GM10847 (cell line): ENCODE data around the gene CYB5D1.

Source experiments
- POLR2A ChIP-seq: IDR thresholded peaks from 2 replicates; pipeline ENCODE4 v1.6.1; 2011; ENCODE audit not compliant: insufficient read length; ENCODE audit errors: extremely low read depth

Gene CYB5D1

DNA sequence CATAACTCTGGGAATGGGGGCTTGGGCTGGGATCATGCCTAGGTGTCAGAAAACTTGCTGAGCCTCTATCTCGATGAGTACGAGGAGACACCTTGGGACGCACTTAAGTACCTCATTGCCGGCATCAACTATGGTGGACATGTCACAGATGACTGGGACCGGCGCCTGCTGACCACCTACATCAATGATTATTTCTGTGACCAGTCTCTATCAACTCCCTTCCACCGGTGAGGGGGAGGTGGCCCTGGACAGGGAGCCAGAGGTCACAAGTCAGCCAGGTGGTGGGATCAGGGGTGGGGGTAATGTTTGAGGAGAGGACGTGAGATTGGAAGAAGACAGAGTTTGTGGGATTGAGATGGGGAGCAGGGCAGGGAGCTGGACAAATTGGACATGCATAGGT is 27.2 kb upstream of the CYB5D1 start:
- no peak for TF ChIP-seq POLR2A

DNA sequence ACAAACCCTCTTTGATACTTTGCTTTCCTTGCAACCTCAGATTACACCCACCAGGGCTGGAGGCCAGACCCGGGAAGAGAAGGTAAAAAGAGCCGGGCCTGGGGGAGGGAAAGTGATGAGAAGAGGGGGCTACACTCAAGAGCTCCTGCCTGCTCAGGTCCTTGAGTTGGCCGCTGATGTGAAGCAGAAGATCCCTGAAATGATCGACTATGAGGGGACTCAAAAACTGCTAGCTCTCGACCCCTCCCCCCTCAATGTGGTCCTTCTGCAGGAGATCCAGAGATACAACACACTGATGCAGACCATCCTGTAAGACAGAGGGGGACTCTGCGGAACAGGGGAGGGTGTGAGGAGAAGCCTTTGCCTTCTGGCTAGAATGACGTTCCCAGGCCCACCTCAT is 26.6 kb upstream of the CYB5D1 start:
- no peak for TF ChIP-seq POLR2A

DNA sequence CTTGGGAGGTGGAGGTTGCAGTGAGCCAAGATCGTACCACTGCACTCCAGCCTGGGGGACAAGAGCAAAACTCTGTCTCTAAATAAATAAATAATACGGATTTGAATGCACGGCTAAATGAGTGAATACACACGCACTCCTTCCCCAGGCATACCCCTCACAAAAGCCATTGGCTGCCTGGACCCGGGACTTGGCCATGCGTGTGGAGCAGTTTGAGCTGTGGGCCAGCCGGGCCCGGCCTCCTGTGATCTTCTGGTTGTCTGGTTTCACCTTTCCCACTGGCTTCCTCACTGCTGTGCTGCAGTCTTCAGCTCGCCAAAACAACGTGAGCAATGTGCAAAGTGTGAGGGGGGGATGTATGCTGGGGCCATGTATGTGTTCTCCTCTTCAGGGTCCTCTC is 25.4 kb upstream of the CYB5D1 start:
- no peak for TF ChIP-seq POLR2A

DNA sequence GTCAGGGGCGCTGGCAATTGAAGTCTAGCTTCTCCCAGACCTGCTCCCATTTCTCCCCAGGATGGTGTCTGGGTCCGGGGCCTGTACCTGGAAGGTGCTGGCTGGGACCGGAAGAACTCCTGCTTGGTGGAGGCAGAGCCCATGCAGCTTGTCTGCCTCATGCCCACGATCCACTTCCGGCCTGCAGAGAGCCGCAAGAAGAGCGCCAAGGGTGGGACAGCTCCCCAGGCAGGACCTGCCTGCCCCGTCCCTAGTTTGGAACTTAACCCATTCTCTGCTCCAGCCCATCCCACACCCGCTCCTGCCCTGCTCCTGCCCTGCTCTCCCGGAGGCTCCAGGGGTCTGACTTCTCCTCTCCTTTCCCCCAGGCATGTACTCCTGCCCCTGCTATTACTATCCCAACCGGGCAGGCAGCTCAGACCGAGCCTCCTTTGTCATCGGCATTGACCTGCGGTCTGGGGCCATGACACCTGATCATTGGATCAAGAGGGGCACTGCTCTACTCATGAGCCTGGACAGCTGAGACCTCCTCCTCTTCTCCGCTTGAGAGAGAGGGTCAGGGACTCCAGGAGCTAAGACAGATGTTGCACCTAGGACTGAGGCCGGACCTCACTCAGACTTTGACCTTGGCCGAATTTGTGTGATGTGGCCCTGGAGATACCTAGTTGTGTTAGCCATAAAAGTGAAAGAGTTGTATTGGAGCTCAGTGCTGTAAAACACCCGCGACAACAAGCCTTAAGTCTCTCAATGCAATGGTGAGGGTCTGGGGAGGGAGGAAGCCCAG is 24.6 kb upstream of the CYB5D1 start:
- TF ChIP-seq POLR2A: no peak

DNA sequence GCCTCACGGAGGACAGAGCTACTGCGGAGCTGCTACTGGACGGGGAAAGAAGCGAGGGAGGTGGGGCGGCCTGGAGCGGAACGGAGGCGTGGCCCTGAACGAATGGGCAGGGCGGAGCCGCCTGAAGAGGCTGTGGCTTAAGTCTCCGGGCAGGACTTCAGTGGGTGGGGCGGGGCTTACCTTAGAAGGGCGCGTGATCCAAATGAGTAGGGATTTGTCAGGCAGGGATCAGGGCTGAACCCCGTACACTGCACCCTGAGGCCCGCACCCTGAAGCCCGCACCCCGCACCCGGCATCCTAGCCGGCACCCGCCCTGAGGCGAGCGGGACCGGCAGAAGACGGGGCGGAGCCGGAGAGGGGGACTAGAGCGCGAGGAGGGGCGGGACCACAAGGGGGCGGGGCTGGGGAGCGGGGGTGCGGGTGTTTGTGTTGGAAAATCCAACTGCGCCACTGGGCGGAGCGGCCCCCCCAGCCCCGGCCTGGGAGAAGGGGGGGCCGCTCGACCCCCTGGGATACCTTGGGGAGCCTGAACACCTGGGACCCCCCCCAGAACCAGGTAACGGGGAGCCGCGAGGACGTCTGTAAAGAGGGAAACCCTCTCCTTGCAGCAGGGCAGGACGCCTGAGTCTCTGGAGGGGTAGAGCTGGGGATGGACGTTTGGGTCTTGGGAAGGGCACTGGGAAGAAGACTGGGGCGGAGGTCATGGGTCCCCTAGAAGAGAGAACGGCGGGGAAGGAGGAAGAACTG is 23.8 kb upstream of the CYB5D1 start, which contains the start of gene KDM6B:
Gene KDM6B, plus strand, starts transcription at position 423 of the 747 bp plus-strand sequence. CDS start 11,338 bp downstream, outside the sequence.
- no peak for TF ChIP-seq POLR2A

DNA sequence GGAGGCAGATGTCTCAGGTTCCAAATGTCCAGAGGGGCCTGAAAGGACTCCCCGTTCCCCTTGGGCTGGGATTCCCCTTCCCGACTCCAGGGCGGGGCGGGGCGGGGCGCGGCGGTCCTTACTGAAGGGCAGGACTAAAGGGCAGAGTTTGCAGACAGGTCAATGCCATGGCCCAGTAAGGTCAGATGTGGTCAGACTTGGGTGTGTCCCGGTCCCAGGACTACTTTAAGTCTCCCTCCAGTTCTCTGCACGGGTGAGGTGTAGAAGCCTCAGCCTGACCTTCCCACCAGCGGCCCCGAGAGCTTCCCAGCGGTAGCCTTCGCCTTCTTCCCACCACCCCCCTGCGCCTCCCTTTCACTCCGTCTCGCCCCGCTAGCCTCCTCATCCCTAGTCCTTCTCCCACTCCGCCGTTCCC is 23.3 kb upstream of the CYB5D1 start:
- TF ChIP-seq POLR2A: no peak

DNA sequence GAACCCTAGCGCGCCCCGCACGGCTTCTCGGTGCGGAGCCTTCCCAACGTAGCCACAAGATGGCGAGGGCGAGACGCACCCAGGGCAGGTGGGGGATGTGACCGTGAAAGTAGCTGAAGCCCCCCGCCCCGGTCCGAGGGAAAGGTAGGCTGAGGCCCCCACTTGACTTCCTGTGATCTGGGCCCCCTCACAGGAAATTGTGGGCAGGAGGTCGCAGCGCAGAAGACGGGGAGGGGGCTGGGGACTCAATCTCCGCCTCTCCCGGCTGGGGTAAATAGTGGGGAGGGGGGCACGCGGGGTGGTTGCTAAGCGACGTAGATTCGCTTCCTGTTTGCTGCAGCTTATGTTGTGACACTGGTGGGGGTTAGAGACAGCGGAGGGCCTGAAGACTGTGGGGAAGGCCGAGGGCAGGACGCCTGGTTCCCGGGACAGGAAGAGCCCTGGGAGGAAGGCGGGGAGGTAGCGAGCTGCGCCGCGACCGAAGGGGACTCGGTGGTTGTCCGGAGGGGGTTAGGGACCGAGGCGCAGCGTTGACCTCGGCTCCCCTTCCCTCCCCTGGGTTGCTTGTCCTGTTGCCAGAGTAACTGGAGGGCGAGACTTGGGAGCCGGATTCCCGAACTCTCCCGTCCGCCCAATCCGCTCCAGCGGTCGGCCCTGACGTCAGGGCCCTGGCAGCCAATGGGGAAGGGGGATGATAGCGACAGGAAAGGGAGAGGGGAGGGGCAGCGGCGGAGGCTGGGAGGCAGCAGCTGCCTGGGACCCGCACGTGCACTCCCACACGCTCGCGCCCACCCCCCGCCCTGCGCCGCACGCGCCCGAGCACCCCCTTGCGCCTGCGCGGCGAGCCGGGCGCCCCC is 22.6 kb upstream of the CYB5D1 start:
- peak; percentile 10 for TF ChIP-seq POLR2A

DNA sequence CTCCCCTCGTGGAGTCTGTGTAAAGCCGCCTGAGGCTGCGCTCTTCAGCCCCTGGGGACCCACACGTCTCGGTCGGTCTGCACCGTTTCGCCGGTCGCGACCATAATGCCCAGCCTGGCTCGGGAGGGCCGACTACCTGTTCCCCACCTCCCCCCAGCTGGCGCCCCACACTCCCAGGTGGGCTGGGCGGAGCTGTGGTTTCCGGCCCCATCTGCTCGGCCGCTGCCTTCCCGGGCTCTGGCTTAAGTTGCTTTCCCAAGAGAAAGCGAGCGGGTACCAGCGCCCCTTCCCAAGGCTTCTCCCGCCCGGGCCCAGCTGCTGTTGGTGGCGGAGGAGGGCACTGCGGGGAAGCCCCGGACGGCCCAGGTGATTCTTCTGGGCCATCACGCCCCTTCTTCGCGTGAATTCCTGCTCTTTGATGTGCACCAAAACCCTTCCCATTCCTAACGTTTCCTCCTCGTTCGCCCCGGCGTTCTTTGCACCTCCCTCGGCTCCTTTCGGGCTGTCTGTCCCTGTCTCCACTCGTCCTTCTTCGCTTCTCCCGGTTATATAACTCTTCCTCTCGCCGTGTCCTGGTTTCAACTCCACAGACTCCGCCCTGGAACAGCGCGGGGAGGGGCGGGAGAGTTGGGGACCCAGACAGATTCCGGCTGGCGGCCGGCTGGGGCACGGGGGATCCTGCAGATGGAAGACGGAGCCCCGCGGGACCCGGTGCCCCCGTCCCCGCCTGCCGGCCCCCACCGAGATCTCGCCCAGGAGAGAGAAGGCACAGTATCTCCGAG is 21.8 kb upstream of the CYB5D1 start:
- TF ChIP-seq POLR2A: peak; percentile 10

DNA sequence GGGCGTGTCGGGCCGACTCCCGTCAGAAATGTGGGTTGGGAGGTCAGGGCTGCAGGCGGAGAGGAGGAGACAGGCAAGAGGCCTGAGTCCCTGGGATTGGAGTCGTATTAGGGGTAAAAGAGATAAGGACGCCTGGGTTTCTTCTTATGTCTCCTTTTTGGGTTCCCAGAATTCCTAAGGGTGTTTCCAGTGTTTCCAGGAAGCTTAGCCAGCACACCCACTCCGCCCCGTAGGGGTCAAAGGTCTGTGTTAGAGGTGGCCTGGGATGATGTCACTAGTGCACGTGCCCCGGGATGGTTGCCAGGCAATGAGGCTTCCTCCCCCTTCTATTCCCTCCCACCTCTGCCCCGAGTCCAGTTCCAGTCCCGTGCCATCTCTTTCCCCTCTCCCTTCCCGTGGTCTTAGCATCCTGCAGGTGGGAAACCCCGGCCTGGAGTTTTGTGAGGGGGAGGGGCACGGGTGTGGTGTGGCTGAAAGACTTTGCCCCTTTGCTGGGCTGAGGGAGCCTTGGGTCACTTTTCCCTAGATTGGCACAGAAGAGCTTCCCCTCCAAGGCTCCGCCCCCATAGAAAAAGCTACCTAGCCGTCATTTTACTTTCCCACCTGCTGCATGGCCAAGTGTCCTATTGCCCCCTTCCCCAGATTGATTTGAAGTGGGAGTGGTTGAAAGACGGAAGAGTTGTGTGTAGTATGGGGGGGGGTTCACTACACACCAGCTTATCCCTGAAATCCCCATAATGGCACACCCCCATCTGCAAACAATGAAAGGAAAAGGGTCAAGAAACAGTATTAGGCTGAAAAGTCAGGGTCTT is 21.0 kb upstream of the CYB5D1 start:
- TF ChIP-seq POLR2A: no peak

DNA sequence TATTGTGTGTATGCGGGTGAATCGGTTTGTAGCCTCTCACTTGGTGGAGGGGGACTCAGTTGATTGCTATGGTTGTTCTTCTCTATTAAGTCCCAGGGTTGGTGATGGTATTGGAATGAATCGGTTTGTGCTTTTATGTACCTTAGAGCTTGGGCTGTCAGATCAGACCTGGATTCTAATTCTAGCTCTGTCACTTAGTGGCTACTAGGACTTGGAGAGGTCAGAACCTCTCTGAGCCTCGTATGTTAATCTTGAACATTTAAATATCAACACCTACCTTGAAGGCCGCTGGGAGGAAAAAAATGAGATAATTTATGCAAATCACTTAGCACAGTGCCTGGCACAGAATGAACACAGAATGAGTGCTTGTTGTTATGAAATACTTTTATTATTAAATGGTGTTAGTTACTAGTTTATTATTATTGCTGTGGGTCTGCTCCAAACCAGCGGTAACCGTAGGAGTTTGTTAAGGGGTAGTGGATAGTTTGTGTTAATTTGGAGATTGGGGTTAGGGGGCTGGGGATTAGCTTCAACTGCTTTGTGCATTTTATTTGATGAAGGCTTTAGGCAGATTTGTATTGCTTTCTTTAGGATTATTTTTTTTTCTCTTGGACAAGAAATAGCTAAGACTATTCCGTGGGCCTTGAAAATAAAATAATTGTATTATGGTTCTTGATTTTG is 20.3 kb upstream of the CYB5D1 start:
- TF ChIP-seq POLR2A: no peak

DNA sequence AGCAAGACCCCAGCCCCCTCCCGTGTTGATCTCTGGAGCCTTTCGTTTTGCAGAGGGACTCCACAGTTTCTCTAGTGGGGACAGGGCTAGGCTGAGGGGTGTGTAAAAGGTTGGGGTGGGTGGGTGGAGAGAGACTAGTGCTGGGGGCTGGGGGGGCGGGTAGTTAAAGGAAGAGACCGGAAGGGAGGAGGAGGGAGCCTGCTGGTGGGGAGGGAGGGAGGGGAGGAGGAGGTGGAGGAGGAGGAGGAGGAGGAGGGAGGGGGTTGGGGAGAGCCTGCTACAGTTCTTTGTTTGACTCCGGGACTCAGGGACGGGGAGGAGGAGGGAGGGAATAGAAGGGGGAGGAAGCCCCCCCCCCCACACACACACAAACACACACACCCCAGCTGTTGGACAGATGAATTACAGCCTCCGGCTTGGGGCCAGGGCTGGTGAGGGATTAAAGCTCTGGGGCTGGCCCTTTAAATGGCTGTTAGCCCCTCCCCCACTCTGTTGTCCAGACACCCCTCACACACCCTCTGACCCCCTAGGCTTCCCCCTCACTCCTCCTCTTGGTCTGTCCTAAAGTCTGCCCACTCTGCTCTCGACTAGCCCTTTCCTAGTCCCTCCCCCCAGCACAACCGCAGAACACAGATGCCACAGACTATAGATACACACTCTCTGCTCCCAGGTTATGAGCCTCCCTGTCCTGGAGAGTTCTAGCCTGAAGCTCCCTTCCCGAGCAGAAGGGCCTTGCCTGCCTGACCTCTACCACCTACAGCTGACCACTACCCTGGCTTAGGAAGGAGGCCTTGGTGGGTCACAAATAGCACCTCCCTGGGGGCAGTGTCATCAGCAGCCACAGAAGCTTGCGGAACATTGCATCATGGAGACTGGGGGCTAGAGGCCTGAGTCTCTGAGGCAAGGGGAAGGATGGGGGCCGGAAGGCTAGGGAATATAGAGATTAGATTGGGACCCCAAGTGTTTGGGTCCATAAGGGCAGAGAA is 19.4 kb upstream of the CYB5D1 start:
- TF ChIP-seq POLR2A: no peak

DNA sequence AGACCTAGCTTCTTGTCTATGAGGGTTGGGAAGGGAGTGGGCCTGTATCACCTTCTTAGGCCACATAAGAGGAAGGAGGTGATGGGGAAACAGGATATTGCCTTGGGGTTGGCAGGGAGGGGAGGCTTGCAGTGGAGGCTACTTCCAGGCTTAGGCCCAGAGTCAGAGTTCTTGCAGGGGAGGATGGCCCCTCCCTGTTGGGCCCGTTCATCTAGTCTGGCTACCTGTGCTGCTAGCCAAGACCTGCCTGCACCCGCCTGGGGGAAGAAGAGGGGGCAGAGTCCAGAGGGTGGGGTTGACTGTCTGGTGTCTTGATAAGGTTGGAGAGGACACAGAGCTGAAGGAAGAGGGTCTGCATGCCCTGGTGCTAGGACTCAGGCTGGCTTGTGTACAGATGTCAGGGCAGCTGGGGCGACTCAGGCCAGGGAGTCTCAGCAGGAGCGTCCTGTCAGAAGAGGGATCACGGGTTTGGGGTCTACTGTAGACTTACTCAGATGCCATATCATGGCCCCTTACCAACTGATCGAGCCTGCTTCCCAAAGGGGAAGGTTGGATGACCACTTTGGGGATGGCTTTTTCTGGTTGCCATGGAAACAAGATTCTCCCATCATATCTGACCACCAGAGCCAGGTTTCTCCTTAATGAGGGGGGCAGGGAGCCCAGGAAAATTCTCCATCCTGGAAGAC is 18.5 kb upstream of the CYB5D1 start:
- no peak for TF ChIP-seq POLR2A
